Breast epithelium (tissue), 4 donors: Measurements from ENCODE around the gene STXBP5. TPM values are rescaled to one million over a fixed set of nuclear protein-coding genes. Genes with fewer than 3 reads are reported as not detected.

Experiments used
- DNase-seq, 2 donors: peaks; one replicate each; pipeline ENCODE4 v3.0.0-alpha.2; 2019; ENCODE audit warnings: low spot score in 2 of 2
- H3K27ac ChIP-seq, 2 donors: fragments of 200-600 bp; sonication (generic) in 1 of 2; one replicate each; pipeline ENCODE4 v1.5.1; 2016 to 2019; ENCODE audit warnings: mild to moderate bottlenecking in 1 of 2
- H3K27me3 ChIP-seq, 2 donors: fragments of 200-600 bp; sonication (generic) in 1 of 2; one replicate each; pipeline versions ENCODE4 v1.5.1 to v1.6.0; 2017 to 2019; ENCODE audit warnings: control low read depth in 1 of 2, mild to moderate bottlenecking in 1 of 2
- H3K36me3 ChIP-seq: fragments of 200-600 bp; one replicate; pipeline ENCODE4 v1.5.1; 2019
- H3K4me1 ChIP-seq, 2 donors: fragments of 200-600 bp; sonication (generic); one replicate each; pipeline ENCODE4 v1.5.1; 2016 to 2019; ENCODE audit warnings: control low read depth in 1 of 2
- H3K4me3 ChIP-seq, 3 donors: fragments of 200-600 bp; sonication (generic); 1 replicate in 2 of 3; 2 replicates in 1 of 3; pipeline ENCODE4 v1.5.1; 2016 to 2019; ENCODE audit warnings: mild to moderate bottlenecking in 3 of 3, moderate library complexity in 2 of 3
- H3K9me3 ChIP-seq, 2 donors: fragments of 200-600 bp; sonication (generic) in 1 of 2; one replicate each; pipeline ENCODE4 v1.5.1; 2016 to 2019; ENCODE audit warnings: control low read depth in 1 of 2
- POLR2A ChIP-seq: fragments of 450-650 bp; IDR thresholded peaks from one replicate; pipeline ENCODE4 v1.6.1; 2016; ENCODE audit warnings: antibody characterized with exemption, mild to moderate bottlenecking, moderate library complexity
- POLR2AphosphoS5 ChIP-seq, 3 donors: sonication (generic); formaldehyde crosslinking; IDR thresholded peaks; one replicate each; pipeline ENCODE4 v1.6.1; 2017; ENCODE audit warnings: antibody characterized with exemption in 3 of 3
- intact Hi-C: fragments of 100-400 bp; cut with DNase I; formaldehyde crosslinking; loops from one replicate; pipeline ENCODE4 v1.15.1; 2023; ENCODE audit warnings: low total_unique reads
- total RNA-seq, 3 donors: library from RNA; depleted of rRNA; stranded (reverse); fragments of >200 nt; gene quantifications; one replicate each; pipeline ENCODE4 v1.1.0, GENCODE V29; 2016
- TF ChIP-seq, protein P1 (sequence below), 3 donors: fragments of 450-650 bp; IDR thresholded peaks; one replicate each; pipeline ENCODE4 v1.5.1; 2016 to 2017; ENCODE audit warnings: antibody characterized with exemption in 3 of 3, mild to moderate bottlenecking in 3 of 3, moderate library complexity in 3 of 3

The STXBP5 gene
- total RNA-seq, 3 donors from 2014 or later, result 21.3 to 43.6 (median 26.9) TPM

DNA sequence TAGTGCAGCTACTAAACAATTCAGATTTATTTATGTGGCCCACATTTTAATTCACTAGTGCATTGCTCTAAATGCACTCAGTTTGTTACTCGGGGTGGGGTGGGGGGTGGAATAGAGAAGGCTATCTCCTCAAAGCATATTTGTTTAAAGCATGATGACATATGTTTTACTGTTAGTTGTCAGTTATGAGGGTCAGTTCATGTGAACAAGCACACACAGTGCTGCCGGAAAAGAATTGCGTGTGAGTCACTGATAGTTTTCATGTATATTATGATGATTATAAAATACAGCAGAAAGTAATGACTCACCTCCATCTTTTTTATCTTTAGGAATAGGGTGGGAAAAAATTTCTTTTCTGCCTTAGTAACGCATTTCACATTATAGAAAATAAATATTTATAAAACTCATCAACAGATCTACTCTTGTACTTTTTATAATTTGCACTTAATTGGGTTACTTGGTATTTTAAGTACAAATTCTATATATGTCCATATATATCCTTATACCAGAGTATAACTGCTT is 42.2 kb upstream of the STXBP5 start:
- DNase-seq, result no peak
- H3K9me3 ChIP-seq, result no peaks in the 10 kb centered on the region
- intact Hi-C loops, result no loop called here
- no peak overlapping the region for H3K27ac ChIP-seq
- TF ChIP-seq POLR2AphosphoS5 (IDR thresholded peaks at IDR 0.05) (no peak), POLR2A (no peak)
- TF ChIP-seq, protein P1, sequence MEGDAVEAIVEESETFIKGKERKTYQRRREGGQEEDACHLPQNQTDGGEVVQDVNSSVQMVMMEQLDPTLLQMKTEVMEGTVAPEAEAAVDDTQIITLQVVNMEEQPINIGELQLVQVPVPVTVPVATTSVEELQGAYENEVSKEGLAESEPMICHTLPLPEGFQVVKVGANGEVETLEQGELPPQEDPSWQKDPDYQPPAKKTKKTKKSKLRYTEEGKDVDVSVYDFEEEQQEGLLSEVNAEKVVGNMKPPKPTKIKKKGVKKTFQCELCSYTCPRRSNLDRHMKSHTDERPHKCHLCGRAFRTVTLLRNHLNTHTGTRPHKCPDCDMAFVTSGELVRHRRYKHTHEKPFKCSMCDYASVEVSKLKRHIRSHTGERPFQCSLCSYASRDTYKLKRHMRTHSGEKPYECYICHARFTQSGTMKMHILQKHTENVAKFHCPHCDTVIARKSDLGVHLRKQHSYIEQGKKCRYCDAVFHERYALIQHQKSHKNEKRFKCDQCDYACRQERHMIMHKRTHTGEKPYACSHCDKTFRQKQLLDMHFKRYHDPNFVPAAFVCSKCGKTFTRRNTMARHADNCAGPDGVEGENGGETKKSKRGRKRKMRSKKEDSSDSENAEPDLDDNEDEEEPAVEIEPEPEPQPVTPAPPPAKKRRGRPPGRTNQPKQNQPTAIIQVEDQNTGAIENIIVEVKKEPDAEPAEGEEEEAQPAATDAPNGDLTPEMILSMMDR (IDR thresholded peaks at IDR 0.05), result no peak
- H3K27me3 ChIP-seq, result no peaks in the 10 kb centered on the region
- H3K4me3 ChIP-seq, result no peak overlapping the region
- no peaks in the 10 kb centered on the region for H3K36me3 ChIP-seq
- H3K4me1 ChIP-seq, result no peaks in the 10 kb centered on the region

DNA sequence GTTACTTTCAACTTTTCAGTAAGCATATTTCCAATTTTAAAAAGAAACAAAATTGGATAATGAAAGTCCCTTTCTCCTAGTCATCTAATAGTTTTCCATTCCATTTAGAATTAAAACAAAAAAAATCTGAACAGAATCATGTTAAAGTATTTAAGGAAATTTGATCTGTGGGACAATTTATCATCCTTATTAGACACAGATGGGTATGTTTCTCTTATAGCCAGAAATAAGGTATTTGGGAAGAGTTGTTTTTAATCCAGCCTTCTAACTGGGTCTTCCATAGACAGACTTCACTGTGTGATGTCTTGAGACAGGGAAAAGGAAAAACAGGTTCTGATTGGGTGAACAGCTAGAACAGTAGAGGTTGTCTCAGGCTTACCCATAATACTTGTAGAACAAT is 39.5 kb upstream of the STXBP5 start:
- H3K4me1 ChIP-seq, result no peaks in the 10 kb centered on the region
- TF ChIP-seq, protein P1 (IDR thresholded peaks at IDR 0.05), result no peak
- TF ChIP-seq POLR2A, result no peak
- no peak for TF ChIP-seq POLR2AphosphoS5 (IDR thresholded peaks at IDR 0.05)
- H3K4me3 ChIP-seq, result no peak overlapping the region
- H3K36me3 ChIP-seq, result no peaks in the 10 kb centered on the region
- H3K27me3 ChIP-seq, result no peaks in the 10 kb centered on the region
- H3K27ac ChIP-seq, result no peak overlapping the region
- no peaks in the 10 kb centered on the region for H3K9me3 ChIP-seq
- no peak for DNase-seq
- intact Hi-C loops, result no loop called here

DNA sequence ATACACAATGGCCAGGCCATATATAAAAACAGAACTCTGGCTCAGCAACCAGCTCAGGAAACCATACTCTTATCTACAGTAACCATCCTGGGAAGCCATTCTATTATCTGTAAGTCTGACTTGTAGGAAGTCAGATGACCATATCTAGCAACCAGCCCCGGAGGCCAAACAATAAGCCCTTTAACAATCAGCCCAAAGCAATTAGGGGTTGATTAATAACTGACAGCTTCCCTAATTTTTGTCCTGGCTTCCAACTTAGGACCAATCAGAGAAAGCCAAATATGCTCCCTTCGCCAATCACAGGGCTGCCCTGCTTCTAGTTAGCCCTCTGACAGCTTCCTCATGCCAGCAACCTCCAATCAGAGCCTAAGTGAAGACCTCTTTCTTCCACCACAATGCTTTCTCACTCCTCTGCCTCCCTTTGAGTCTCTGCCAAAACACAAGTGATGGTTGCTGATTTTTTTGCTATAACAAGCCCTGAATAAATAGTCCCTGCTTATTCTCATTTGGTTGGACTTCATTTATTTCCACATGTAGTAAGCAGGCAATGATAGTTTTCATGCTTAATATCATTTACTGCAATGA is 37.8 kb upstream of the STXBP5 start:
- Histone ChIP-seq H3K27ac (no peak overlapping the region), H3K27me3 (no peaks in the 10 kb centered on the region), H3K4me3 (no peak overlapping the region), H3K36me3 (no peaks in the 10 kb centered on the region), H3K9me3 (no peaks in the 10 kb centered on the region), H3K4me1 (no peaks in the 10 kb centered on the region)
- no peak for DNase-seq
- TF ChIP-seq POLR2A (no peak), POLR2AphosphoS5 (IDR thresholded peaks at IDR 0.05) (no peak)
- TF ChIP-seq, protein P1 (IDR thresholded peaks at IDR 0.05), result no peak
- intact Hi-C loops, result no loop called here

DNA sequence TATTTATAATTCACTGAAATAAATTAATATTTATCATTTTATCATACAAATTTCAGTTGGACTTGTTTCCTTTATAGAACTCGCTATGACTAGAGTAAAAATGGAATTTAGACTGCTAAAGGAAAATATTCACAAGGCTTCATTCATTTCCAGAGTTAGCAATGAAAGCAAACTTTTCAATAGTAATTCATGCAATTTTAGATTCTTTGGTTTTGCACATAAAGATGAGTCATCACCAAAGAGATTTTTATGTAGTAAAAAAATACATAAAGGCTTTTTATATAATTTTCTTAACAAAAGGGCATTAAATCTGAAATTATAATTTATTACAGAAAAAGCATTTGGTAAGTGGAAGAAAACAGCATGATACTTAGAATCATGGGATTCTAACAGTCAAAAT is 37.2 kb upstream of the STXBP5 start:
- no peak for DNase-seq
- Histone ChIP-seq H3K9me3 (no peaks in the 10 kb centered on the region), H3K27me3 (no peaks in the 10 kb centered on the region), H3K36me3 (no peaks in the 10 kb centered on the region), H3K4me1 (no peaks in the 10 kb centered on the region), H3K27ac (no peak overlapping the region), H3K4me3 (no peak overlapping the region)
- TF ChIP-seq, protein P1 (IDR thresholded peaks at IDR 0.05), result no peak
- TF ChIP-seq POLR2A (no peak), POLR2AphosphoS5 (IDR thresholded peaks at IDR 0.05) (no peak)
- intact Hi-C loops, result no loop called here

DNA sequence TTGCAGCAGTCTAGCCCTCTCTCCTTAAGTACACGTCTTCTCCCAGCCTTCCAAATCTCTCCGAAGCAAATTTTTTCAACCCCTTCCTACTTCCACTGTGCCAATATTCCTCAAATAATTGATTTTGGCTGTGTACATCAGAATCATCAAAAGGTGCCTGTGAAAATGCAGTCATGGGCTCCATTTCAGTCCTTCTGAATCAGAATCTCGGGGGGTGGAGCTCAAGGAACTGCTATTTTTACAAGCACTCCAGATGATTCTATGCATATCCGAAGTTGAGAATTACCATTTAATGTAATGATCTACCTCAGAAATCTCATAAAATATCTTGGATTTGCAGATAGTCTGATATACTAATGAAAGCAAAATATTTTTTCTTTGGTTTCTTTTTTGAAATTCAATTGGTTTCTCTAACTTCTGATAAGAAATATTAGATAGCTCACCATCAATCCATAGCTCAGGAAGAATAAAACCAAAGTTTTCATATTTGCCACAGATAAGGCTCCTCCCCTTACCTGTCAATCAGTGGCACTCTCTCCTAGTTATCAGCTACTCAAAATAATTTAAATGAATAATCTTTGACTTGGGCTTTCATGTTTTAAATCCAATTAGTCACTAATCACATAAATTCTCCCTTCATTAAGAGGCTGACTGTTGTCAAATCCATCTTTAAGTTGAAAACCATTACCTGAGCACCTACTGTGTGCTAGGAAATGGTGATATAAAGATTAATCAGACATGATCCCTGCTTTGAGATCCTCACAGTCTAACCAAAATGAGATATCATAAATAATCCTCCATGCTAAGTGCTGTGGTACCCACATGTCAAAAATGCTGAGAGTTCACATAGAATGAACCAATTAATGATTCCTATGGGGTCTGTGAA is 36.4 kb upstream of the STXBP5 start:
- Histone ChIP-seq H3K36me3 (no peaks in the 10 kb centered on the region), H3K27ac (no peak overlapping the region), H3K9me3 (no peaks in the 10 kb centered on the region), H3K4me3 (no peak overlapping the region), H3K27me3 (no peaks in the 10 kb centered on the region), H3K4me1 (no peaks in the 10 kb centered on the region)
- no peak for TF ChIP-seq POLR2A
- intact Hi-C loops, result no loop called here
- DNase-seq, result no peak
